CD1c-positive myeloid dendritic cell (primary cell): ENCODE data around the gene TUBB2A.

Source experiments
- DNase-seq: peaks from one replicate; pipeline ENCODE4 v3.0.0-alpha.2; 2016; ENCODE audit errors: extremely low spot score

Gene TUBB2A

GRCh38 chr6:3119040-3119723, 38.2 kb downstream of the TUBB2A start:
- no peak for DNase-seq

DNA sequence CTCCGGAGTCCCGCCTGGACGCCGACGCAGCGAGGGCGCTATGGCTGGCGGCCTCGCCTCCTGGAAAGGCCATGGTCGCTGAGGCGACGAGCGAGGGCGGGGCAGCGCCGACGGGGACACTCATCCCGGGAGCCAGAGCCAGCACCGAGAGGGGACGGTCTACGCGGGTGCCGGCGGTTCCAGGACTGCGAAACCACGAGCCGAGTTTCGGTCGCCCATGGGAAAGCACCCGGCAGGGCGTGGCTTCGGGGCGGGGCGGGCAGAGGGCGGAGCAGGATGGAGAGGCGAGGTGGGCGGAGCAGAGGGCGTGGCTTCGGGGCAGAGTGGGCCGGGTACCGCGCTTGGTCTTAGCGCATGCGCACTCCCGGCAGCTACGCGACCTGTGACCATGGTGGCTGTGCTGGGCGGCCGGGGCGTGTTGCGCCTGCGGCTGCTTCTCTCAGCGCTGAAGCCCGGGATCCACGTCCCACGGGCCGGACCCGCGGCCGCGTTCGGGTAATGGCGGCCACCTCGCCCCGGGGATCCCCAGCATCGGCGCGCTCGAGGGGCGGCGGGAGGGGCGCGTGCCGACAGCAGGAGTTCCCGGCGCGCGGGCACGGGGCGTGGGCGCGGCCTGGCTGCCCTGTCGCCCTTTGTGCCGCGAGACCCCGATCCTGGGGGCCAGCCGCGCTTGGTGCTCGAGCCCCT, 38.8 kb downstream of the TUBB2A start, which contains the start of gene BPHL:
TSS of gene BPHL (plus strand) at position 359 of the 687 bp plus-strand sequence. CDS start at position 389, 30 bp downstream.
- DNase-seq = peak; percentile 98

DNA sequence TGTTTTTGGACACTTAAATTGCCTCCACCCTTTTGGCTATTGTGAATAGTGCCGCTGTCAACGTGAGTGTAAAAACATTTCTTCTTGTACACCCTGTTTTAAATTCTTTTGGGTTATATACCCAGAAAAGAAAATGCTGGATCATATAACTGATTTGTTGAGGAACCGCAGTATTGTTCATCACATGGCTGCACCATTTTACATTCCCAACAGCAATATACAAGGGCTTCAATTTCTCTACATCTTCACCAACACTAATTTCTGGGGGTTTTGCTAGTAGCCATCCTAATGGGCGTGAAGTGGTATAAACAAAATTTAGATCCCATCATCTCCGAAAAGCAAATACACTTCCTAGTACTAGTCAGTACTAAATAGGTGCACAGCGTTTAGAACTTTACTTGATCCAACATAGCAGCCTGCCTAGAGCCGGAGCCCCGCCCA, 39.4 kb downstream of the TUBB2A start:
- no peak for DNase-seq

DNA sequence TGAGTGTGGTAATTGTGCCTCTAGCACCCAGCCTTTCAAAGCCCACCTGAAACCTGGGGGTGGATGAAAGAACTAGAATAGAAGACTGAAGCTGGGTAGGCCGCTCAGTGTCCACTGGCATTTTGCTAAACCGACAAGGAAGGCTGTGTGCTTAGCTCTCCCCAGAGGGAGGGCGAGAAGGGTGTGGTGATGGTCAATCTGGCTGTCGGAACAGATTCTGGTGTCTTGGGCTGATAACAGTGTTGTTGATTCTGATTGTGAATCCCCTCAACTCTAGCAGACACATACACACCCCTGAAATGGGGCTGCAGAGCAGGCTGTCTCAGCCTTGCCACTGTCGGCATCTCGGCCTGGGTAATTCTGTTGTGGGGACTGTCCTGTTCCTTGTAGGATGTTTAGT, 43.0 kb downstream of the TUBB2A start:
- no peak for DNase-seq

- DNase-seq = no peak
Observed at GRCh38 chr6:3109761-3110160, 47.6 kb downstream of the TUBB2A start.

DNA sequence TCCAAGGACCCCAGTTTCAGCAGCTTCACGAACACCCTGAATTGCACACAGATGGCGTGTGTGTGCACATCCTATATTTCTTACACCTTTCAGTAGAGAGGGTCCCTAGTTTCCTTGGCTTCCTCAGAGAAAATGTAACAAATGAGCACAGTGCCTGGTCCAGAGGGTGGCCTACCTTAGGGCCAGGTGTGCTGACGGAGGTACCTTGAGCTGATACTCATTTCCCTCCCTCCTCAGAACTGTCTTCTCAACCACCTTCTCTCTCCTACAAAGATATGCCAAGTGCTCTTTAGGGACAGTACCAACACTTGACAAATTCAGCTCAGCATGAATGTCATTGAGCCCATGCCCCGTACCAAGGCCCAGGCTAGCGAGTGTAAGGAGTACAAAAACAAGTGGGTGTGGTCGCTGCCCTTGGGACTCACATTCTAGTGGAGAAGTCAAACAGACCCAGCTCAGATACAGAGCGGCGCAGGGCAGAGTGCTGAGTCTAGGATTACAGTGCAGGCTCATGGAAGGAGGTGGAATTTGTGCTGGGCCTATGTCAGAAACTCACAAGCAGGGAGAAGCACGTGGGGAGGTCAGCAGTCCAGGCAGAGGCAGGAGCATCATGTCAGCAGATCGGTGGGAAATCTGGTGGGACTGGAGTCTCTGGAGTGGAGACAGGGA, 48.5 kb downstream of the TUBB2A start:
- no peak for DNase-seq
